KMS-11 (cell line): ENCODE measurements around the gene WASF2.
A peak's percentile ranks its signal among the peaks of the same experiment; 100 is the strongest.

Source experiments
- H2AFZ ChIP-seq: fragments of 200-600 bp; sonication (generic); 2 replicates; pipeline ENCODE4 v1.6.1; 2016; ENCODE audit warnings: antibody characterized with exemption, mixed run types, low read depth
- H3K27ac ChIP-seq: fragments of 200-600 bp; sonication (generic); 2 replicates; pipeline ENCODE4 v1.6.1; 2016; ENCODE audit warnings: mild to moderate bottlenecking, mixed run types
- H3K27me3 ChIP-seq: fragments of 200-600 bp; sonication (generic); 2 replicates; pipeline ENCODE4 v1.6.1; 2017; ENCODE audit warnings: mild to moderate bottlenecking, low read depth, mixed run types, moderate library complexity; ENCODE audit not compliant: insufficient read depth
- H3K36me3 ChIP-seq: fragments of 200-600 bp; sonication (generic); 2 replicates; pipeline ENCODE4 v1.6.1; 2017; ENCODE audit warnings: mild to moderate bottlenecking, mixed run types; ENCODE audit not compliant: insufficient read depth
- H3K4me1 ChIP-seq: fragments of 200-600 bp; sonication (generic); 2 replicates; pipeline ENCODE4 v1.6.1; 2016; ENCODE audit warnings: mild to moderate bottlenecking, low read depth, mixed run types; ENCODE audit not compliant: poor library complexity, severe bottlenecking
- H3K4me2 ChIP-seq: fragments of 200-600 bp; sonication (generic); 2 replicates; pipeline ENCODE4 v1.7.0; 2016; ENCODE audit warnings: mild to moderate bottlenecking, mixed run types
- H3K4me3 ChIP-seq: fragments of 200-600 bp; sonication (generic); IDR thresholded peaks from 2 replicates; pipeline ENCODE4 v1.6.1; 2017; ENCODE audit warnings: low read depth, low read length, mixed read lengths; ENCODE audit not compliant: insufficient read depth
- H3K79me2 ChIP-seq: fragments of 200-600 bp; sonication (generic); 2 replicates; pipeline ENCODE4 v1.6.1; 2016; ENCODE audit warnings: low read depth, mixed run types; ENCODE audit not compliant: insufficient read depth
- H3K9ac ChIP-seq: fragments of 200-600 bp; sonication (generic); 2 replicates; pipeline ENCODE4 v1.6.1; 2016; ENCODE audit warnings: mild to moderate bottlenecking, mixed run types
- H4K20me1 ChIP-seq: fragments of 200-600 bp; sonication (generic); 2 replicates; pipeline ENCODE4 v1.6.1; 2016; ENCODE audit warnings: mild to moderate bottlenecking, mixed run types; ENCODE audit not compliant: insufficient read depth
- TF ChIP-seq, protein P1 (sequence below): fragments of 200-600 bp; sonication (generic); conservative IDR thresholded peaks from 2 replicates; pipeline ENCODE4 v1.6.1; 2017; ENCODE audit warnings: low read depth, mild to moderate bottlenecking, antibody characterized with exemption, low read length, moderate library complexity, mixed read lengths

Gene WASF2

GRCh38 chr1:27492796-27493195 lies 2.8 kb upstream of the WASF2 start:
- Histone ChIP-seq H3K4me2 (no peak overlapping the region), H2AFZ (no peak overlapping the region)

GRCh38 chr1:27491748-27492700 lies 2.1 kb upstream of the WASF2 start:
- Histone ChIP-seq H3K27ac (no peak overlapping the region), H2AFZ (peak overlapping the region; percentile 18; the same call in 1 of the 2 replicates), H3K9ac (no peak overlapping the region)

More at GRCh38 chr1:27492796-27493195, 2.8 kb upstream of the WASF2 start:
- no peak overlapping the region for H3K9ac ChIP-seq
- H4K20me1 ChIP-seq: no peaks in the 10 kb centered on the region
- H3K27me3 ChIP-seq: no peaks in the 10 kb centered on the region; the same call in 1 of the 2 replicates
- TF ChIP-seq, protein P1, sequence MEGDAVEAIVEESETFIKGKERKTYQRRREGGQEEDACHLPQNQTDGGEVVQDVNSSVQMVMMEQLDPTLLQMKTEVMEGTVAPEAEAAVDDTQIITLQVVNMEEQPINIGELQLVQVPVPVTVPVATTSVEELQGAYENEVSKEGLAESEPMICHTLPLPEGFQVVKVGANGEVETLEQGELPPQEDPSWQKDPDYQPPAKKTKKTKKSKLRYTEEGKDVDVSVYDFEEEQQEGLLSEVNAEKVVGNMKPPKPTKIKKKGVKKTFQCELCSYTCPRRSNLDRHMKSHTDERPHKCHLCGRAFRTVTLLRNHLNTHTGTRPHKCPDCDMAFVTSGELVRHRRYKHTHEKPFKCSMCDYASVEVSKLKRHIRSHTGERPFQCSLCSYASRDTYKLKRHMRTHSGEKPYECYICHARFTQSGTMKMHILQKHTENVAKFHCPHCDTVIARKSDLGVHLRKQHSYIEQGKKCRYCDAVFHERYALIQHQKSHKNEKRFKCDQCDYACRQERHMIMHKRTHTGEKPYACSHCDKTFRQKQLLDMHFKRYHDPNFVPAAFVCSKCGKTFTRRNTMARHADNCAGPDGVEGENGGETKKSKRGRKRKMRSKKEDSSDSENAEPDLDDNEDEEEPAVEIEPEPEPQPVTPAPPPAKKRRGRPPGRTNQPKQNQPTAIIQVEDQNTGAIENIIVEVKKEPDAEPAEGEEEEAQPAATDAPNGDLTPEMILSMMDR: no peak
- no peaks in the 10 kb centered on the region for H3K36me3 ChIP-seq
- peaks cover 21% of the 10 kb centered on the region; the same call in 1 of the 2 replicates for H3K79me2 ChIP-seq
- no peak overlapping the region for H3K4me3 ChIP-seq
- peaks cover 34% of the 10 kb centered on the region for H3K4me1 ChIP-seq
- no peak overlapping the region for H3K27ac ChIP-seq

GRCh38 chr1:27489501-27489972 lies 430 bp downstream of the WASF2 start:
- H3K9ac ChIP-seq: peak overlapping the region; percentile 92
- H3K4me2 ChIP-seq: peak overlapping the region; percentile 62
- TF ChIP-seq, protein P1: no peak
- H3K4me3 ChIP-seq: peak overlapping the region; percentile 72
- peak overlapping the region; percentile 86 for H3K27ac ChIP-seq
- H3K4me1 ChIP-seq: peaks cover 42% of the 10 kb centered on the region
- H3K36me3 ChIP-seq: no peaks in the 10 kb centered on the region
- H4K20me1 ChIP-seq: no peaks in the 10 kb centered on the region
- no peaks in the 10 kb centered on the region for H3K27me3 ChIP-seq
- H3K79me2 ChIP-seq: peaks cover 43% of the 10 kb centered on the region
- peak overlapping the region; percentile 91 for H2AFZ ChIP-seq

More at GRCh38 chr1:27491748-27492700, 2.1 kb upstream of the WASF2 start:
- TF ChIP-seq, protein P1: no peak
- no peaks in the 10 kb centered on the region for H4K20me1 ChIP-seq
- H3K79me2 ChIP-seq: peaks cover 23% of the 10 kb centered on the region; the same call in 1 of the 2 replicates
- peaks cover 36% of the 10 kb centered on the region for H3K4me1 ChIP-seq
- H3K27me3 ChIP-seq: no peaks in the 10 kb centered on the region
- H3K4me3 ChIP-seq: no peak overlapping the region
- H3K4me2 ChIP-seq: no peak overlapping the region; the same call in 1 of the 2 replicates
- H3K36me3 ChIP-seq: no peaks in the 10 kb centered on the region

- Histone ChIP-seq H4K20me1 (no peaks in the 10 kb centered on the region), H3K36me3 (no peaks in the 10 kb centered on the region), H3K4me2 (peak overlapping the region; percentile 62), H3K9ac (no peak overlapping the region), H3K27me3 (no peaks in the 10 kb centered on the region), H3K4me1 (peaks cover 42% of the 10 kb centered on the region), H3K27ac (no peak overlapping the region), H3K4me3 (peak overlapping the region; percentile 58), H2AFZ (no peak overlapping the region), H3K79me2 (peaks cover 56% of the 10 kb centered on the region)
- TF ChIP-seq, protein P1: no peak
These were observed 1.7 kb downstream of the WASF2 start for GRCh38 chr1:27487966-27488884.
